GM12892 (cell line): ENCODE measurements around the gene CORO2B.

ENCODE experiments used
- POLR2A ChIP-seq: IDR thresholded peaks from 2 replicates; pipeline ENCODE4 v1.6.1; 2011; ENCODE audit warnings: low read depth, low read length, control low read depth
- POLR2AphosphoS5 ChIP-seq: IDR thresholded peaks from 2 replicates; pipeline ENCODE4 v1.6.1; 2011; ENCODE audit warnings: low read depth, low read length, control low read depth
- TAF1 ChIP-seq: IDR thresholded peaks from 2 replicates; pipeline ENCODE4 v1.6.1; 2011; ENCODE audit warnings: low read depth, mild to moderate bottlenecking, control low read depth, low read length, borderline replicate concordance

DNA sequence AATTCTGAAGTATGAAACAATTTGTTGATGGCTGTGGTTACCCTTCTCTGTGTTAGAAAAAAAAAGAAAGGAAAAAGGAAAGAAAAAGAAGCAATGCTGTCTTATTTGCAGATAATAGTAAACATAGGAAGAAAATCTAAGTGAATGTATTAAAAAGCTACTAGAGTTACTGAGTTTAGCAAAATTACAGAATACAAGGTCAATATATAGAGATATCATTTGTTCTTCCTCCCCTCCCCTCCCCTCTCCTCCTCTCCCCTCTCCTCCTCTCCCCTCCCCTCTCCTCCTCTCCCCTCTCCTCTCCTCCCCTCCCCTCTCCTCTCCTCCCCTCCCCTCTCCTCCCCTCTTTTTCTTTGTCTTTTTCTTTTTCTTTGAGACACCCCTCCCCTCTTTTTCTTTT is 172.8 kb downstream of the CORO2B start:
- TF ChIP-seq POLR2AphosphoS5 (no peak), POLR2A (no peak), TAF1 (no peak)
